ENCODE data around the gene CMKLR1.

CMKLR1 gene

DNA sequence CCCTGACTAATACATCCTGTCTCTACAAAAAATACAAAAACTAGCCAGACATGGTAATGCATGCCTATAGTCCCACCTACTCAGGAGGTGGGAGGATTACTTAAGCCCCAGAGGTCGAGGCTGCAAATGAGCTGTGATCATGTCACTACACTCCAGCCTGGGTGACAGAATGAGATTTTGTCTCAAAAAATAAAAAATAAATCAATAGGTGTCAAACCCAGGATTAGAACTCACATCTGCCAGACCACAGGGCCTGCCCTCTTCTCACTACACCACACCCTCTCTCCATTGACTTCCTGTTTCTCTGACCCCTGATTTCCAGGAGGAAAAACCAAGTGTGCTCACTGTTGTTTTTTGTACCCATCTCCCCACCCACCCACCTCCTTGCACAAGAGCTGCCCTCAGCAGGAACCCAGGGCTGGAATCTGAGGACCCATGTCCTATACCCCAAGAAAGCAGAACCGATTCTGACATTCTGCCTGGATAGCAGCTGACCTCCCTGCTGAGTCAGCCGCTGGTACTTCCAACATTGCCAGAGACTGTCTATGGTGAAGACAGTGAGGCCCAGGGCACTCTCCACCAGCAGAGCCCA is 6.2 kb downstream of the CMKLR1 start:
- peak; percentile 12 to 77 for DNase-seq (ENCODE audit: low read depth in 1 of 2, low spot score in 1 of 2)
- no peak overlapping the region for H3K27ac ChIP-seq (replicated peaks)
- no peak overlapping the region for H3K4me3 ChIP-seq (replicated peaks; ENCODE audit: insufficient read depth, low read length)
- no peaks in the 10 kb centered on the region for H3K27me3 ChIP-seq (ENCODE audit: insufficient read depth, poor library complexity, severe bottlenecking)
- TF ChIP-seq GABPA (IDR thresholded peaks at IDR 0.05; ENCODE audit: low read depth) (no peak), SPI1 (IDR thresholded peaks at IDR 0.05; ENCODE audit: borderline replicate concordance, low read depth) (peak; percentile 43; the same call in 1 of the 2 replicates), REST (IDR thresholded peaks at IDR 0.05; ENCODE audit: insufficient replicate concordance, low read depth) (no peak), CTCF (IDR thresholded peaks at IDR 0.05; ENCODE audit: insufficient read depth, low read length) (no peak), POLR2AphosphoS5 (IDR thresholded peaks at IDR 0.05; ENCODE audit: low read depth) (no peak)

DNA sequence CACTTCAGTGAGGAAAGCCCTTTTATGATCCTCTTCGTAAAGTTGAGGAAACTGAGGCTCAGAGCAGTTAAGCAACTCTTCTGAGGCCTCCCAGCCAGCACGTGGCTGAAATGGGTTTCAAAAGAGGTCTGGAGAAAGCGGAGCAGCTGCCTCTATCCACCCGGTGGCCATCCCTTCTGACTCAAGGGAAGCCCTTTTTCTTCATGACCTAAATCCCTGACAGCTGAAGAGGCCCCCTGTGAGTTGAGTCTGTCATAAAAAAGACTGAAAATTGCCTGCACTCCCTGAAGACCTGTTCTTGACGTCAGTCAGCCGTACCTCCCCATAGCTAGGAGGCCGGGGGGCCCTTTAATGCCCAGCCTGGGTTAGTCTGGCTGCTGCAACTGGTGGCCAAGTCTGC is 10.7 kb downstream of the CMKLR1 start:
- DNase-seq (ENCODE audit: low read depth in 1 of 2, low spot score in 1 of 2) = no peak
- Histone ChIP-seq H3K27ac (replicated peaks) (no peak overlapping the region), H3K27me3 (ENCODE audit: insufficient read depth, poor library complexity, severe bottlenecking) (no peaks in the 10 kb centered on the region), H3K4me3 (replicated peaks; ENCODE audit: insufficient read depth, low read length) (no peak overlapping the region)
- TF ChIP-seq GABPA (IDR thresholded peaks at IDR 0.05; ENCODE audit: low read depth) (no peak), SPI1 (IDR thresholded peaks at IDR 0.05; ENCODE audit: borderline replicate concordance, low read depth) (no peak), CTCF (IDR thresholded peaks at IDR 0.05; ENCODE audit: insufficient read depth, low read length) (no peak), REST (IDR thresholded peaks at IDR 0.05; ENCODE audit: insufficient replicate concordance, low read depth) (no peak), POLR2AphosphoS5 (IDR thresholded peaks at IDR 0.05; ENCODE audit: low read depth) (no peak)

DNA sequence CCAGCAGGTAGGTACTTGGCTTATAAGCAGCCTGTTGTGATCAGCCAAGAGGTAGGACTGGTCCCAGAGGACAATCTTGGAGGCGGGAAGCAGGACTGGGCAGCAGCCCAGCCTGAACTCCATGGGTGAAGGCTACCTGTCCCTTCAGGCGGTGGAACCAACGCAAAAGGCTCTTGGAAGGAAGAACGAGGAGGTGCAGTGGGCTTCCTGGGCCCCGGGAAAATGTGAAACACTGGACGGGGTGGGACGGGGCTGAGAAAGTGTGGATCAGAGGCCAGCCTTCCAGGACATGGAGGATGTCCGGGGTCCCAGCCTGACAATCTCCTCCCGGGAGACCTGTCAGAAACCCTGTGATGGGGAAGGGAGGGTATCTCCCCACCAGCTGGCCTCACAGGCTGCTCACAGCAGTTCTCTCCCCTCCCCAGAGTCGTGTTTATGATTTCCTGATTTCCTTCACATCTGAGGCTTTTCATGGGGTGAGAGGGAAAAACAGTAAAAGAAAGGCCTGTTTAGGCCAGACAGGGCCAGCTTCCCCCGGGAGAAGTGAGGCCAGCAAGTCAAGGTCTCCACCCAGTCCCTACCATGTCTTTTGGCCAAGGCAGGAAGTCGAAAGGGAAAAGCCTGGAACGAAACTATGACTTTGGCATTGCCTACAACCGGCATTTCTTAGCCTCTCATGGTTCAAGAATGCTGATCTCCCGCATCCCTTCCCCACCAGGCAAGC is 11.3 kb downstream of the CMKLR1 start:
- TF ChIP-seq REST (IDR thresholded peaks at IDR 0.05; ENCODE audit: insufficient replicate concordance, low read depth) (no peak), POLR2AphosphoS5 (IDR thresholded peaks at IDR 0.05; ENCODE audit: low read depth) (no peak), CTCF (IDR thresholded peaks at IDR 0.05; ENCODE audit: insufficient read depth, low read length) (no peak), GABPA (IDR thresholded peaks at IDR 0.05; ENCODE audit: low read depth) (no peak), SPI1 (IDR thresholded peaks at IDR 0.05; ENCODE audit: borderline replicate concordance, low read depth) (no peak)
- no peaks in the 10 kb centered on the region for H3K27me3 ChIP-seq (ENCODE audit: insufficient read depth, poor library complexity, severe bottlenecking)
- H3K27ac ChIP-seq (replicated peaks) = no peak overlapping the region
- DNase-seq (ENCODE audit: low read depth in 1 of 2, low spot score in 1 of 2) = no peak
- no peak overlapping the region for H3K4me3 ChIP-seq (replicated peaks; ENCODE audit: insufficient read depth, low read length)
